Activated CD4-positive, alpha-beta T cell treated with anti-CD3 and anti-CD28 coated beads, Interleukin-2, amount 50 U/mL, for 24 hours (primary cell): ENCODE measurements around the gene LYPD6B.

Experiments
- DNase-seq, 2 donors: peaks; one replicate each; pipeline ENCODE4 v3.0.0-alpha.2; 2020; ENCODE audit warnings: low read depth in 1 of 2, low spot score in 1 of 2

The LYPD6B gene

DNA sequence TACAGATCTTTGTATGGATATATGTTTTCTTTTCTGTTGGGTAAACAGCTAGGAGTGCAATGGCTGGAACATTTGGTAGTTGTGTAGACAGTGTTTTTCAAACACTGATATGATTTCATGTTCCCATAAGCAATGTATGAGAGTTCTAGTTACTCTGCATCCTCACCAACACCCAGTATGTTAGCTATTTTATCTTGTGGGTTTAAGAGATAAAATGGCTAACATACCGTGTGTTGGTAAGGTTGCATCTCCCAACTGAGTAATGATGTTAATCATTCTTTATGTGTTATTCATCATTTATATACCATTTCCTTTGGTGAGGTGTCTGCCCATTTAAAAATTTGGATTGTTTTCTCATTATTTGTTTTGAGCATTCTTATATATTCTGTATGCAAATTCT lies 65.7 kb downstream of the LYPD6B start:
- no peak for DNase-seq

DNA sequence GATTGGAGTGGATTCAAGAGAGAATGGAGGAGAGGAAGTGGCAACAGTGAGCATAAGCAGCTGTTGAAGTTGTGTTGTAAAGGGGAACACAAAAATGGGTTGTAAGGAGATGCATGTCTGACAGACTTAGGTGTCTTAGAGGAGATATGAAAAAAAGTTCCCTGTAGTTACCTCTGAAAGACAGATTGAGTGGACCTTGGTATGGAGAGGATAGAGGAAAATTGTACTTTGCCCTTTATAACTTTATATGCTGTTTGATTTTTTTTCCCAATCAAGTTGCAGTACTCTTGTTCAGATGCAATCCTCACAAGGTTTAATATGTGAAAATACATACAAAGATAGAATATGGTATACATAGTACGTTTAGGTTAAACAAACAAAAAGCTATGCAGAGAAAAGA lies 73.6 kb downstream of the LYPD6B start:
- no peak for DNase-seq

DNA sequence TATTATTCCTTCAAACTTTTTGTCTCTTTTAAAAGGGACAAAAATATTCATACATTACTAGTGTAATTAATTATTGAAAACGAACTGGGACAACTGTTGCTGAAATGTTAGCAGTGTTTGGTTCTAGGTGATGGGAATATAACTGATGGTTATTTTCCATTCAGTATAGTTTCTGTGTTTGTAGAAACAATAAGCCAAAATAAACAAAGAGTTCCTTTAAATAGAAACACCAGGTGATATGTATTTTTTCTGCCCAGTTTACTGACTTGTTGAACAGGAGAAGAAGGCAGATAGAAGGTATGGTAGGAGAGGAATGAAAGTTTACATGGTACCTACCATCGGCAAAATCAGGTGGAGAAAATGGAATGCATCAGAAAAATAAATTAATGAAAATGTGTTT lies 74.2 kb downstream of the LYPD6B start:
- no peak for DNase-seq

DNA sequence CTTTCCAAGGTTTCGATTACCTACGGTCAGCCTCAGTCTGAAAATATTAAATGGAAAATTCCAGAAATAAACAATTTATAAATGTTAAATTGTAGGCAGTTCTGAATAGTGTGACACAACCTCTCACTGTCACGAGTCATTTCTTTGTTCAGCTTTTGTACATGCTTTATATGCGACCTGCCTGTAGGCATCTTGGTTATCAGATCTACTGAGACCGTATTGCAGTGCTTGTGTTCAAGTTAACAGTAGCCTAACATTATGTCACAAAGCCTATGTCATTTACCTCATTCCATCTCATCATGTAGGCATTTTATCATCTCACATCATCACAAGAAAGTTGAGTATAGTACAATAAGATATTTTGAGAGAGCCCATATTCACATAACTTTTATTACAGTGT lies 77.3 kb downstream of the LYPD6B start:
- no peak for DNase-seq

DNA sequence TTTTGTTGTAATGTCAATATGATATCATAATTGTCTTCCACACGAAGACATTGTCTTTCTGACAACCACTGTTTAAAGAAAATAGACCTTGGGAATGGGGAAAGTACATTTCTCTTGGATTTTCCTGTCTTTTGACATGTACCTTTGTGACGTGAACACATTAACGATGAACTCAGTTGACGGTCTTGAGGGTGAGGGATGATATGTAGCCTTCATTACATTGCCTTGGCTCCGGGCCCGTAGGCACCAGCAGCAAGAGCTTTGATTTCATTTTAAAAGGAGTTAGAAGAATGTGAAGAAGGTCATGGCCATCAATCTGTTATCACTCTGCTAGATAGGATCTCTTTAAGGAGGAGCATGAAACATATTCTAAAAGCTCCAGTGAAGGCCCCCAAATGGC lies 80.9 kb downstream of the LYPD6B start:
- no peak for DNase-seq

DNA sequence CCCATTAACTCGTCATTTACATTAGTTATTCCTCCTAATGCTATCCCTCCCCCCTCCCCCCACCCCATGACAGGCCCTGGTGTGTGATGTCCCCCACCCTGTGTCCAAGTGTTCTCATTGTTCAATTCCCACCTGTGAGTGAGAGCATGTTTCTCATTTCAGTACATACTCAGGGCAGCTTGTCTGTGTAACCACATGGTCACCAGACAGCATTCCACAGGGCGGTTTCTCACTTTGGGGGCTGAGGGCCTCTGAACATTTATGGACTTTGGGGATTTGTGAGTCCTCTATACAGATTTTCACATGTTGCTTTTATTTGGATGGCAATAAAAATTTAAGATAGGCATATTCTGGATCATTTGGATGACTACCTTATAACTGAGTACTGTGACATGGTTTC lies 84.0 kb downstream of the LYPD6B start:
- DNase-seq: no peak

DNA sequence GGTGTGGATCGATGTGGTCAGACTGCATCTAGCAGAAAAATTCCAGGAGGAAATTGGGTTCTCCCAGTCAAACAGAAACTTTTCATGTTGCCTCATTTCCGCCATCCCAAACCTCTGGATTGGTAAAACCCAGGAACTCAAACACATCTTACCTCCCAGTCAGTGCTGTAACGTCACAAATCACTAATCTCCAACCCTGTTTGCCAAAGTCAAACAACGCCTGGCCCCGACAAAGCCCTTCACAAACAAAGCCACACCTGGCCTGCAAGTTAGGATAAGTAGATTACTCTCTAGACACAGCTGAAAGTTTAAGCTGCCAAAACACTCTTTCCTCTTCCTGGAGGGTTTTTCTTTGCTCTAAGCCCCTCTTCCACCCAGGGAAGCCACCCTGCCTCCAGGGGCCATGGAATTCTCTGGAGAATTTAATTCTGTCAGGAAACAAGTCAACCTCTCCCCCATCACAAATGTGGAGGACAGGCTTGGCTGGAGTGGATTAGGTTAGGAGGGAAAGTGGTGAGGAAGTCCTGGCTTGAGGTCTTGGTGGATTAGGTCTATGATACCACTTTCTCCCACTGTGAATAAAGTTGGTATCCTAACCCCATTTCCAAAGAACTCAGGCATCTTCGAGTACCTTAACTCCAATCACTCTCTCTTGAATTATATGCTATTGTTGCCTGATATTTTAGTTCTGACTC lies 86.7 kb downstream of the LYPD6B start:
- DNase-seq: no peak

DNA sequence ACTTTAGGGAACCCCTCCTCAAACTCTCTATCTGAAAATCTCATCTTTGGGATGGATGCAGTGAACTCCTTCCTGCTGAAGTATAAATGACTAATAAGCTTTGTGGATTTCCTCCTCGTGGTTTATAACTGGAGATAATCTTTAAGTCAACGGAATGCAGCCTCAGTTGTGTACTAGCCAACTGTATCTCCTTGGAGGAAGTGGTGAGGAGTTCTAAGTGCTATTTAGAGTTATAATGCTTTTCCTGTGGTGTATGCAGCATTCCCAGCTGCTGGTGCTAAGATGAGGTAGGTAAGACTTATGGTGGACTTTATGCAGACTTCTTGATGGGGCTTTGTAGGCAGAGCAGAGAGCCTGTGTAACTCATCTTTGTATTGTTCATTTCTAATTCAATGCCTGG lies 90.9 kb downstream of the LYPD6B start:
- no peak for DNase-seq

DNA sequence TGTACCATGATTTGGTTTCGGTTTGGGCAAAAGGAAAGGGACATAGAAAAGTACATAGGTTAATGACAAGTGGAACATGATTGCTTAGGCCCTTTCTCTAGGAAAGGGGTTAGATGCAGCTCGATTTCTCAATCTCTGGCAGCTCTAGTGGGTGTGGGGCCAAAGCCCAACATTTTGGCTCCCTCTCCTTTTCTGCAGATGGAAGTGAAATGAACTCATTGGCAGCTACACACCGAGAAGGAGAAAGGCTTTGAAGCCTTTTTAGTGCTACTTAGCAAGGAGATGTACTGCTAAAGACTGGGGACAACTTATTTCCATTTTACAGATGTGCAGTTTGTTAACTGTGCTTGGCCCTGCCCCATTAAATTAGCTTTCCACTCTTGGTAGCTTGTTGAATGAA lies 93.8 kb downstream of the LYPD6B start:
- DNase-seq: no peak

DNA sequence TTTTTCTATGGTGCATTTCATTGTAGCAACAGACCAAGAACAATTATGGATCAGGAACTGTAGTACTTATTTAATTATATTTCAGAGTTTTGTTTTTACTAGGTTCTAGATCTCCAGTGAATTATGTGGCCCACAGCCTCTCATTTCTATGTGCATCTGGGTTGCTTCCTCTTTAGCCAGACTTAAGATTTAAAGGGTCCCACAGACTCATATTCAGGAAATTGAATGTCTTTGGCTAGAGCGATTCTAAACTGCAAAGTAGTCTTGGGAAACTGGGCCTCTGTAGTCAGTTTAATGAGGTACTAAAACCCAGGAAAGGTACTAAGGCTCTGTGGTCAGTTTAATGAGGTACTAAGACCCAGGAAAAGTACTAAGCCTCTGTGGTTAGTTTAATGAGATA lies 94.4 kb downstream of the LYPD6B start:
- DNase-seq: no peak

DNA sequence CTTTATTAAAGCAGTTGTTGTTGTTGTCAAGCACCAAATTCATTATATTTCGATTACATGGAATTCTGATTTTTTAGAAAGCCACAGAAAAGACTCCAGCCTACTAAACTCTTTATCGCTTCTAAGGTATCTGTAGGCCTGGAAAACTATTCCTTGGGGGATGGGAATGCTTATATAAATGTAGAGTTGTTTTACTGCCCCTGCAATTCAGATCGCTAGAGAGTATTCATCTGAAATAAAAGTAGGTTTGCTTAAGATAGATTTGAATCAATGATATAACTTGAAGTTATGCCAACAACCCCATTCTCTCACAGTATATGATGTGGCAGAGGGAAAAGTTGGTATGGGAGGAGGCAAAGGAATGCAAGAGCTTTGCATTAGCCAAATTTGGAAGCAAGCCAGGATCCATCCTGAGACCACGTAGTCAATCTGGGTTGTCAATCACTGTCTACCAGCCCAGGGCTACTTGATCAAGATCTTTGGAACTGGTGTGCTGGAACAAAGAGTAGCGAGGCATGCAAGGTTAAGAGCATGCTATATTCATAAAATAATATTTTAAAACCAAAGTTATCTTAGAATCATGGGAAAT lies 95.9 kb downstream of the LYPD6B start:
- no peak for DNase-seq

DNA sequence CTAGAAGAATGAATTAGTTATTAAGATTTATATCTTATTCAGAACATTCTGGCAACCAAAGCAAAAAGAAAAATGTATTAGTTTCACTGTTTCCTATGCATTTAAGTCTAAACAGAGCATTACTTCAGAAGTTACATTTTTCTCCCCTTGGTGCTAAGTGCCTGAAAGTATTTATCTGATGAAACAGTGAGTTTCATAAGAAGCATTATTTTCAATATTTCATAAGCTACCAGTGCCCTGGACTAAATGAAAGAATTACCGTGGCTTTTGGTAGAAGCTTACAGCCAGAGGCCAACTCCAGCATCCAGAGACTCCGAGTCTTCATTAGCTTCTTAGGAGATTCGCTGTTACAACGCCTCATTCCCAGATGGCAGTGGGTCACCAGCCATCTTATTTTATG lies 97.6 kb downstream of the LYPD6B start:
- DNase-seq: no peak

DNA sequence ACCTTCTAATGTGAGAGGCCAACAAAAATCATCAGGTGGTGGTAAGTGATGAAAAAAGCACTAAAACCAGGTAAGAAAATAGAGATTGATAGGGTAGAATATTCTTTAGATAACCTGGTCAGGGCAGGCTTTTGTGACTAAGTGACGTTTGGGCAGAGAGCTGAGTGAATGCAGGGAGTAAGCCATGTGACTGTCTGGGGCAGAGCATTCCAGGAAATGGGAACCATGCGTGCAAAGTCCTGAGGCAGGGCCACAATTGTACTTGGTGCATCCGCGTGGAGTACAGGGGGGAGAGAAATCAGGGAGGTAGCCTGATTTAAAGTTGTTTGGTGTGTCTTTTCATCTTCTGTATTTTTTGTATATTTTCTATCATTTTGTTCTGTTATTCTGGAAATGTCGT lies 102.5 kb downstream of the LYPD6B start:
- no peak for DNase-seq

DNA sequence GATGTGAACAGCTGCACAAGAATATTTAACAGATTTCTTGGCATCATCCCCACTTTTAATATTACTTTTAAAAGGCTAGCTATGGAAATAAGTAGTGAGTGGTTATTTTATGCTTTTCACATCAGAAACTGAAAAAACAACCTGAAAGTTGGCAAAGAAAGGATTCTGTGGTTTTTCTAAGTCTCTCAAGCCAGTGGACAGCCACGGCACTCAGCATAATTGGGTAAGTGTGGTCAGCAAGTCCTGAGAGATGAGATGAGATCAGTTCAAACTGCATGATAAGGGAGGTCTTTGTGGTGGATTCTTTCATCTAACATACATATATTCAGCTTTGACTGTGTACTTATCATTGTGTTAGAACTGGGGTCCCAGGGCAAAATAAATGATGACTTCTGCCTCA lies 105.2 kb downstream of the LYPD6B start:
- DNase-seq: no peak

DNA sequence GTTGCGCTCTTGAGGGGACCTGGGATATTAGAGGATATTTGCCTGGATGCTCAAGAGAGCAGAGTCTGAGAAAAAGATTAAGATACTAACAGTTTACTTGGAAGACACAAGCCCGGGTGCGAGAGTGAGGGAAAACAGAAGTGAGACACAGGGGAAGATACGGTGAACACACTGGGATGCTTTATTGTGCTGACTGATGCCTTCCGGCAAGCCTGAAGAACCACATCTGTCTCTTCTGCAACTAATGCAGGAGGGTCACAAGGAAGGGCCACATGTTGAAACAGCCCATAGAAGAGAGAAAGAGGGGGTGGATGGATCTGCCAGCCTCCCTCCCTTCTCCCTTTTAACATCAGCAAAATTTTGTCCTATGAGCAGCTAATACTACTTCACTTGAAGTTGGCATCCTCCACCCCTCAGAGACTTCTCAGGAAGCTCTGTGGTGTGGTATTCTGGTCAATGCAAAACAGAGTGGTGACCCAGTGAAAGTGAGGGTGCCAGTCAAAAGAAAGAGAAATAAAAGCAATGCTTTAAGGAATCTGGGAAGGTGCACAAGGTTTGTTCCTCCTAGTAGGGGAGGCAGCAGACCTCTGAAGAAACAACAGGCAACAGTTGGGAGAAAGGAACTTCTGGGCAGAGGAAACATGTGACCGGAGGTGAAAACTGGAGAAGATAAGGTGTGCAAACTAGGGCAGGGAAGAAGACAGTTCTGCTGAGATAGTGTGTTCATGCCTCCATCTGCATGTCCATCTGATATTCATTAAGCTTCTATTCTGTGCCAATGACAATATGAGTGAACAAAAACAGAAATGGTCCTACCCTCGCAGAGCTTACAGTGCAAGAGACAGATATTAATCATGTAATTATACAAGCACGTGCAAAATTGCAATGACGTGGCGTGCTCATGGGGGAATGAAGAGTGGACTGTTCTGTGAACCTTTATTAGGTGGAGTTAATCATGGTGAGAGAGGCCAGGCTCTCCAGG lies 107.1 kb downstream of the LYPD6B start:
- DNase-seq: no peak

DNA sequence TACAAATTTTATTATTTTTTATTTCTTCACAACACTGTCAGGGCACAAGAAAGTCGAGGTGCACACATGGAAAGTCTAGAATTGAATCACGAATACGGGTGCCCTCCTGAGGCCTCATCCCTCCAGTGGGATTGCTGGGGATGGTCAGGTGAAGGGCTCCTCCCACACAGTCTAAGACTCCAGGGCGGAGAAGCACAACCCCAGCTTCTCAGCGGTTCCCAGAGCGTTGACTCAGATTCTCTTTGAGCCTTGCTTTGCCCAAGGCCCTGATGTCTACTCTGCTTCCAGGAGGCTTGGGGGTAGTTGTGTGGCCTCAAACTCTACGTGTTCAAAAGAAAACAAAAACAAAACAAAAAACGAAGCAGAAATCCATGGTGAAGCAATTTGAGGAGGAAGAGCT lies 108.4 kb downstream of the LYPD6B start:
- no peak for DNase-seq

DNA sequence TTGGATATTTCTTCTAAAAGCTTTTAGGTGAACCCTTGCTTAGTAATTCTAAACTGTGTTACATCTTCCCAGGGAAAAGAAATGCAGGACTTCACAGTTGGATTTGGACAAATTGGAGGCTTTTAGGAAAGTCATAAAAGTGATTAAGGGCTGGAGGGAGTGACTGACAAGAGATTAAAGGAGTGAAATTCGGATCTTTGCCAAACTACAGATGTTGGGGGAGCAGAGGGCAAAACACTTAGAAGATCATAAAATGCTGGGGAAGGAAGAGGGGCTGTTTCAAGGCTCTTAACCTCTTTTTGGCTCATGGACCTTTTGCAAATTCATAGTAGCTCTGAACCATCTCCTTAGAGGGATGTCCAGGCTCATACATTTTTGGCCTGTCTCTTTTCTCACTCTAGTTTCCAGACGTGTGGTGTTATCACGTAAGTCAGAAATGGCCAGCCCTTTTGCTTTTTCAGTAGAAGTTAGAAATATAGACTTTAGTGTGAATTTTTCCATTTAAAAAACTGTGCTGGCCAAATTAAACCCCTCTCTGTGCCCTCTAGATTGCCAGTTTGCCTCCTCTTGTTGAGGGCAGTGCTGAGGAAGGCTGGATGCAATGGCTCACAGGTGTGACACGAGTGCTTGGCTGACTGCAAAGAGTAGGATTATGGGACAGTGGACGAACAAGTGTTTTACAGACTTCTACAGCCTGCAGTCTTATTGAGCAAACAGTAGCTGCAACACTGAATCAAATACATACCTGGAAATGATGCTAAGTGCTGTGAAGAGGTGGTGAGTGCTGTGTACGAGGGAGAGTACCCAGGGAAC lies 109.9 kb downstream of the LYPD6B start:
- DNase-seq: no peak

DNA sequence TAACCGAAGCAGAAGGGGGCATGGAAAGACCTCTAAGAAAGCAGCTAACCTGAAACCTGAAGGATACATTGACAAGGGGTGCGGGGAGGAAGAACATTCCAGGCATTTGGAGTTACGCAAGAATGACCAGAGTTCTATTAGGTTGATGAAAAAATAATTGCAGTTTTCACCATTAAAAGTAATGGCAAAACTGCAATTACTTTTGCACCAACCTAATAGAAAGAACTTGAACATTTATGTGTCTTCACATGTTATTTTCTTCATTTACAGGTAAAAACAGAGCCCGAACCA lies 110.5 kb downstream of the LYPD6B start:
- no peak for DNase-seq

DNA sequence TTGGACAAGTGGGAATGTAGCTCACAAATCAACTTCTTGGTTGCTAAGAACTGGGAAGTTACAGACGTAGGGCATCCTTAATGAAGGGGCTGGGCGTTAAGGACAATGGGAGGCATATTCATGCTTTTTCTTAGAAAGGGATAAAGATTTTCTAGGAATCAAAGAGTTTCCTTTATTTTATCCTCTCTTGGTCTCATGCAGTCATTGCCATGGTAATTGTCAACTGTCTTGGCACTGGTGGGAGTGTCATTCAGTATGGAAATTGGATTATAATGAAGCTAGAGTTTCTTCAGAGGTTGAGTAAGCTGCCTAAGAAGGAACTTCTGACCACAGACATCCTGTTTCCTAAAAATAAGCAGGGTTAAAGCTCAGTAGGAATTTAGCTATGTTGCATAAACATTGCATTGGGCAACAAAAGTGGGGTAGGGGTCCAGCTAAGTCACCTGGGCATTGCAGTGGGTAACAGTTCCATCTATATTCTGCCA lies 114.0 kb downstream of the LYPD6B start:
- no peak for DNase-seq

DNA sequence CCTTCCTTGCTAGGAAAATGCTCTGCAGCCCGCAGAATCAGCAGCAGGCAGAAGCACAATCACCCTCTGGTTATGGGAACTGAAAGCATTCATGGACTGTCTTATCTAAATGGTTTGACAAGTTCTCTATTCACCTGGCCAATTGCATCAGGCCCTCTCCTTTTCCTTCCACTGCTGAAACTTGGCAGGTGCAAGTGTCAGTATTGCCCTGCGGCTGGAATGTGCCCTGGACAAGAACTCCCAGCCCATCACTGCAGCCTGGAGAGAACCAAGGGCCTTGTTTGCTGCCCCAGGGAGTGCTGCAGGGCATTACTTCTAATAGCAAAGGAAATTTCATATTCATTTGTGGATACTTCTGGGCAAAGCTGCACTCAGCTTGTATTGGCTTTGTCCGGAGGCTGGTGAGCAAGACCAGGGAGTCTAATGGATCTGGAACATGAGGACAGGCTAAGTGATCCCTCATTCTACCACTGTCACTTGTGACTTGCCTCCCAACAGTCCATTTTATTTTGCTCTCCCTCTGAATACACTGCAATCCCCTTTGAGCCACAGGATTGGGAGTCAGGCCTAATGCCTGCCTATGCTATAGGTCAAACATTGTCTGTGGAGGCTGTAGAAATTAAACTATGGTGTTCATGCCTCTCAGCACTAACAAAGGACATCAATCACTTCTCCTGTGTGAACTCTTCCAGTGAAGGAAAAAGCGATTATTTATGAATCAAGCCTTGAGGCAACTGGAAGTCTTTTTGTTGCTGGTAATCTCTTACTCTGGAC lies 116.9 kb downstream of the LYPD6B start:
- no peak for DNase-seq

DNA sequence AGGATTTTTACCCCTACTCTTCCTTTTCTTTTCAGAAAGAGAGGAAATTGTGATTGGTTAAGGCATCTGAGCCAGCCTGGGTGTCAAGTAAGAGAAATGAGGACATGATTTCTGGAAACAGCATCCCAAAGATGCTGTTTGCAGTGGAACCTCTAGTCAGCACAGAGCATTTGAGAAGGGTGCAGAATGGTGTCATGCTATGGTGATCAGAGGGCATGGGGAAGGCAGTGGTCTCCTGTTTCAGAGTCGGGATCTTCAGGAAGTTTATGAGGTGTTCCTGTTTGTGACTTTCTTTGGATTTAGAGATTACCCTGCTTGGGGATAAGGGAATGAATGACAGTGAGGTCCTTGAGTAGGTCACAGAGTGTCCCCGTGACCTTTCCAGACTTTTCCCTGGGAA lies 117.5 kb downstream of the LYPD6B start:
- no peak for DNase-seq
